K562 (cell line): ENCODE results near the gene ANXA2.

Experiments used
- ARNT ChIP-seq, 2 experiments: fragments of 450-650 bp; IDR thresholded peaks; 2 replicates each; pipeline ENCODE4 v1.6.1; 2016; ENCODE audit warnings: mild to moderate bottlenecking in 1 of 2
- MTA2 ChIP-seq: fragments of 450-650 bp; IDR thresholded peaks from 2 replicates; pipeline ENCODE4 v1.6.1; 2016; ENCODE audit warnings: low read depth
- POLR2A ChIP-seq: fragments of 450-650 bp; conservative IDR thresholded peaks from 2 replicates; pipeline ENCODE4 v1.6.1; 2016
- RAD21 ChIP-seq, 2 experiments: fragments of 250-450 bp in 1 of 2; fragments of 450-650 bp in 1 of 2; sonication (Bioruptor Pico) in 1 of 2; formaldehyde crosslinking in 1 of 2; IDR thresholded peaks in 1 of 2; conservative IDR thresholded peaks in 1 of 2; 2 replicates each; pipeline versions ENCODE4 v1.4.0 to v1.8.0; 2020 to 2022; ENCODE audit warnings: mild to moderate bottlenecking in 2 of 2, moderate library complexity in 1 of 2
- ZNF134 ChIP-seq: fragments of 250-450 bp; sonication (Bioruptor Pico); conservative IDR thresholded peaks from 2 replicates; pipeline ENCODE4 v1.4.0; 2020
- ZNF263 ChIP-seq: sonication (generic); formaldehyde crosslinking; IDR thresholded peaks from 2 replicates; pipeline ENCODE4 v1.8.0; 2022; ENCODE audit warnings: mild to moderate bottlenecking, missing genetic modification reagents, borderline replicate concordance
- TF ChIP-seq, protein P1 (sequence below): fragments of 200-800 bp; sonication (Bioruptor generic); IDR thresholded peaks from 2 replicates; pipeline ENCODE4 v1.6.1; 2016; ENCODE audit warnings: missing genetic modification characterization, missing compliant biosample characterization
- TF ChIP-seq, protein P2 (sequence below): sonication (generic); formaldehyde crosslinking; IDR thresholded peaks from 2 replicates; pipeline ENCODE4 v1.5.0; 2020; ENCODE audit warnings: missing genetic modification reagents
- TF ChIP-seq, protein P3 (sequence below): sonication (generic); formaldehyde crosslinking; IDR thresholded peaks from 2 replicates; pipeline ENCODE4 v1.8.1; 2023; ENCODE audit warnings: mild to moderate bottlenecking, missing genetic modification reagents
- TF ChIP-seq, protein P4 (sequence below), 3 experiments: IDR thresholded peaks in 2 of 3; conservative IDR thresholded peaks in 1 of 3; 2 replicates each; pipeline ENCODE4 v1.5.1; 2011 to 2012; ENCODE audit warnings: low read length in 3 of 3, mild to moderate bottlenecking in 3 of 3, control low read depth in 2 of 3, improper control_type of control experiment in 1 of 3, inconsistent platforms in 1 of 3, low read depth in 1 of 3, mixed read lengths in 1 of 3, moderate library complexity in 1 of 3; ENCODE audit not compliant: insufficient read depth in 2 of 3
- TF ChIP-seq, protein P5 (sequence below): fragments of 250-450 bp; sonication (Bioruptor Pico); IDR thresholded peaks from 2 replicates; pipeline ENCODE4 v1.5.0; 2021; ENCODE audit warnings: mild to moderate bottlenecking, borderline replicate concordance

DNA sequence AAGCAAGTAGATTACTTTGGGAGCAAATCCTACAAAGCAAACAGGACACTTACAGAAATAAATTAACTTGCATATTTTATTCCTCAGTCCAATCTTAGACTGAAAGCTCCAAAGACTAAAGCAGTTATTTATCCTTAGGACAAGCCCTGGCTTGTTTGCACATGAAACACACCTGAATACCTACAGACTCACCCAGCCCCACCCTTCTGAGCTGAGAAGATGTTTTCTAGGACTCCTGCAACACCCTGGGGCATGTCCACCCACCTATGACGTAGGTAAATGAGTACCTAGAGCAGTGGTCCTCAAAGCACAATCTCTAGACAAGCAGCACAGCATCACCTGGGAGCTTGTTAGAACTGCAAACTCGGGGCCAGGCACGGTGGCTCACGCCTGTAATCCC lies 80.8 kb downstream of the ANXA2 start:
- TF ChIP-seq, protein P1, sequence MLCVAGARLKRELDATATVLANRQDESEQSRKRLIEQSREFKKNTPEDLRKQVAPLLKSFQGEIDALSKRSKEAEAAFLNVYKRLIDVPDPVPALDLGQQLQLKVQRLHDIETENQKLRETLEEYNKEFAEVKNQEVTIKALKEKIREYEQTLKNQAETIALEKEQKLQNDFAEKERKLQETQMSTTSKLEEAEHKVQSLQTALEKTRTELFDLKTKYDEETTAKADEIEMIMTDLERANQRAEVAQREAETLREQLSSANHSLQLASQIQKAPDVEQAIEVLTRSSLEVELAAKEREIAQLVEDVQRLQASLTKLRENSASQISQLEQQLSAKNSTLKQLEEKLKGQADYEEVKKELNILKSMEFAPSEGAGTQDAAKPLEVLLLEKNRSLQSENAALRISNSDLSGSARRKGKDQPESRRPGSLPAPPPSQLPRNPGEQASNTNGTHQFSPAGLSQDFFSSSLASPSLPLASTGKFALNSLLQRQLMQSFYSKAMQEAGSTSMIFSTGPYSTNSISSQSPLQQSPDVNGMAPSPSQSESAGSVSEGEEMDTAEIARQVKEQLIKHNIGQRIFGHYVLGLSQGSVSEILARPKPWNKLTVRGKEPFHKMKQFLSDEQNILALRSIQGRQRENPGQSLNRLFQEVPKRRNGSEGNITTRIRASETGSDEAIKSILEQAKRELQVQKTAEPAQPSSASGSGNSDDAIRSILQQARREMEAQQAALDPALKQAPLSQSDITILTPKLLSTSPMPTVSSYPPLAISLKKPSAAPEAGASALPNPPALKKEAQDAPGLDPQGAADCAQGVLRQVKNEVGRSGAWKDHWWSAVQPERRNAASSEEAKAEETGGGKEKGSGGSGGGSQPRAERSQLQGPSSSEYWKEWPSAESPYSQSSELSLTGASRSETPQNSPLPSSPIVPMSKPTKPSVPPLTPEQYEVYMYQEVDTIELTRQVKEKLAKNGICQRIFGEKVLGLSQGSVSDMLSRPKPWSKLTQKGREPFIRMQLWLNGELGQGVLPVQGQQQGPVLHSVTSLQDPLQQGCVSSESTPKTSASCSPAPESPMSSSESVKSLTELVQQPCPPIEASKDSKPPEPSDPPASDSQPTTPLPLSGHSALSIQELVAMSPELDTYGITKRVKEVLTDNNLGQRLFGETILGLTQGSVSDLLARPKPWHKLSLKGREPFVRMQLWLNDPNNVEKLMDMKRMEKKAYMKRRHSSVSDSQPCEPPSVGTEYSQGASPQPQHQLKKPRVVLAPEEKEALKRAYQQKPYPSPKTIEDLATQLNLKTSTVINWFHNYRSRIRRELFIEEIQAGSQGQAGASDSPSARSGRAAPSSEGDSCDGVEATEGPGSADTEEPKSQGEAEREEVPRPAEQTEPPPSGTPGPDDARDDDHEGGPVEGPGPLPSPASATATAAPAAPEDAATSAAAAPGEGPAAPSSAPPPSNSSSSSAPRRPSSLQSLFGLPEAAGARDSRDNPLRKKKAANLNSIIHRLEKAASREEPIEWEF (CRISPR knock-in tag) = no peak
- TF ChIP-seq ZNF263 = no peak
- TF ChIP-seq, protein P2, sequence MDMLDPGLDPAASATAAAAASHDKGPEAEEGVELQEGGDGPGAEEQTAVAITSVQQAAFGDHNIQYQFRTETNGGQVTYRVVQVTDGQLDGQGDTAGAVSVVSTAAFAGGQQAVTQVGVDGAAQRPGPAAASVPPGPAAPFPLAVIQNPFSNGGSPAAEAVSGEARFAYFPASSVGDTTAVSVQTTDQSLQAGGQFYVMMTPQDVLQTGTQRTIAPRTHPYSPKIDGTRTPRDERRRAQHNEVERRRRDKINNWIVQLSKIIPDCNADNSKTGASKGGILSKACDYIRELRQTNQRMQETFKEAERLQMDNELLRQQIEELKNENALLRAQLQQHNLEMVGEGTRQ (CRISPR knock-in tag) = no peak
- TF ChIP-seq, protein P3, sequence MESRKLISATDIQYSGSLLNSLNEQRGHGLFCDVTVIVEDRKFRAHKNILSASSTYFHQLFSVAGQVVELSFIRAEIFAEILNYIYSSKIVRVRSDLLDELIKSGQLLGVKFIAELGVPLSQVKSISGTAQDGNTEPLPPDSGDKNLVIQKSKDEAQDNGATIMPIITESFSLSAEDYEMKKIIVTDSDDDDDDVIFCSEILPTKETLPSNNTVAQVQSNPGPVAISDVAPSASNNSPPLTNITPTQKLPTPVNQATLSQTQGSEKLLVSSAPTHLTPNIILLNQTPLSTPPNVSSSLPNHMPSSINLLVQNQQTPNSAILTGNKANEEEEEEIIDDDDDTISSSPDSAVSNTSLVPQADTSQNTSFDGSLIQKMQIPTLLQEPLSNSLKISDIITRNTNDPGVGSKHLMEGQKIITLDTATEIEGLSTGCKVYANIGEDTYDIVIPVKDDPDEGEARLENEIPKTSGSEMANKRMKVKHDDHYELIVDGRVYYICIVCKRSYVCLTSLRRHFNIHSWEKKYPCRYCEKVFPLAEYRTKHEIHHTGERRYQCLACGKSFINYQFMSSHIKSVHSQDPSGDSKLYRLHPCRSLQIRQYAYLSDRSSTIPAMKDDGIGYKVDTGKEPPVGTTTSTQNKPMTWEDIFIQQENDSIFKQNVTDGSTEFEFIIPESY (CRISPR knock-in tag) = no peak
- TF ChIP-seq ARNT (IDR thresholded peaks at IDR 0.05) = no peak
- no peak for TF ChIP-seq MTA2
- TF ChIP-seq, protein P4, sequence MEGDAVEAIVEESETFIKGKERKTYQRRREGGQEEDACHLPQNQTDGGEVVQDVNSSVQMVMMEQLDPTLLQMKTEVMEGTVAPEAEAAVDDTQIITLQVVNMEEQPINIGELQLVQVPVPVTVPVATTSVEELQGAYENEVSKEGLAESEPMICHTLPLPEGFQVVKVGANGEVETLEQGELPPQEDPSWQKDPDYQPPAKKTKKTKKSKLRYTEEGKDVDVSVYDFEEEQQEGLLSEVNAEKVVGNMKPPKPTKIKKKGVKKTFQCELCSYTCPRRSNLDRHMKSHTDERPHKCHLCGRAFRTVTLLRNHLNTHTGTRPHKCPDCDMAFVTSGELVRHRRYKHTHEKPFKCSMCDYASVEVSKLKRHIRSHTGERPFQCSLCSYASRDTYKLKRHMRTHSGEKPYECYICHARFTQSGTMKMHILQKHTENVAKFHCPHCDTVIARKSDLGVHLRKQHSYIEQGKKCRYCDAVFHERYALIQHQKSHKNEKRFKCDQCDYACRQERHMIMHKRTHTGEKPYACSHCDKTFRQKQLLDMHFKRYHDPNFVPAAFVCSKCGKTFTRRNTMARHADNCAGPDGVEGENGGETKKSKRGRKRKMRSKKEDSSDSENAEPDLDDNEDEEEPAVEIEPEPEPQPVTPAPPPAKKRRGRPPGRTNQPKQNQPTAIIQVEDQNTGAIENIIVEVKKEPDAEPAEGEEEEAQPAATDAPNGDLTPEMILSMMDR (IDR thresholded peaks at IDR 0.05 in 2 of 3, conservative IDR thresholded peaks at IDR 0.05 in 1 of 3; ENCODE audit: insufficient read depth in 2 of 3, low read depth in 1 of 3, low read length in 3 of 3) = no peak
- no peak for TF ChIP-seq ZNF134 (CRISPR knock-in tag)
- no peak for TF ChIP-seq POLR2A
- no peak for TF ChIP-seq RAD21 (CRISPR knock-in tag; conservative IDR thresholded peaks at IDR 0.05 in 1 of 2, IDR thresholded peaks at IDR 0.05 in 1 of 2)
- TF ChIP-seq, protein P5, sequence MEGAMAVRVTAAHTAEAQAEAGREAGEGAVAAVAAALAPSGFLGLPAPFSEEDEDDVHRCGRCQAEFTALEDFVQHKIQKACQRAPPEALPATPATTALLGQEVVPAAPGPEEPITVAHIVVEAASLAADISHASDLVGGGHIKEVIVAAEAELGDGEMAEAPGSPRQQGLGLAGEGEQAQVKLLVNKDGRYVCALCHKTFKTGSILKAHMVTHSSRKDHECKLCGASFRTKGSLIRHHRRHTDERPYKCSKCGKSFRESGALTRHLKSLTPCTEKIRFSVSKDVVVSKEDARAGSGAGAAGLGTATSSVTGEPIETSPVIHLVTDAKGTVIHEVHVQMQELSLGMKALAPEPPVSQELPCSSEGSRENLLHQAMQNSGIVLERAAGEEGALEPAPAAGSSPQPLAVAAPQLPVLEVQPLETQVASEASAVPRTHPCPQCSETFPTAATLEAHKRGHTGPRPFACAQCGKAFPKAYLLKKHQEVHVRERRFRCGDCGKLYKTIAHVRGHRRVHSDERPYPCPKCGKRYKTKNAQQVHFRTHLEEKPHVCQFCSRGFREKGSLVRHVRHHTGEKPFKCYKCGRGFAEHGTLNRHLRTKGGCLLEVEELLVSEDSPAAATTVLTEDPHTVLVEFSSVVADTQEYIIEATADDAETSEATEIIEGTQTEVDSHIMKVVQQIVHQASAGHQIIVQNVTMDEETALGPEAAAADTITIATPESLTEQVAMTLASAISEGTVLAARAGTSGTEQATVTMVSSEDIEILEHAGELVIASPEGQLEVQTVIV = no peak
